Right atrium auricular region (tissue), 2 donors: ENCODE results near the gene EMC7. TPM values are rescaled to one million over a fixed set of nuclear protein-coding genes. Genes with fewer than 3 reads are reported as not detected.

ENCODE experiments used
- DNase-seq: peaks from one replicate; pipeline ENCODE4 v3.0.0-alpha.2; 2019; ENCODE audit warnings: low spot score
- H3K27ac ChIP-seq, 2 donors: fragments of 200-600 bp; sonication (generic); 1 replicate in 1 of 2; 2 replicates in 1 of 2; pipeline ENCODE4 v1.5.1; 2016 to 2019
- H3K27me3 ChIP-seq, 2 donors: fragments of 200-600 bp; sonication (generic); one replicate each; pipeline versions ENCODE4 v1.5.1 to v1.6.0; 2017 to 2019
- H3K36me3 ChIP-seq: fragments of 200-600 bp; sonication (generic); one replicate; pipeline ENCODE4 v1.5.1; 2016
- H3K4me1 ChIP-seq, 2 donors: fragments of 200-600 bp; sonication (generic); one replicate each; pipeline versions ENCODE4 v1.5.1 to v1.6.0; 2017 to 2019
- H3K4me3 ChIP-seq, 2 donors: fragments of 200-600 bp; sonication (generic); 1 replicate in 1 of 2; 2 replicates in 1 of 2; pipeline ENCODE4 v1.5.1; 2017 to 2019; ENCODE audit warnings: mild to moderate bottlenecking in 1 of 2, moderate library complexity in 1 of 2
- H3K9me3 ChIP-seq, 2 donors: fragments of 200-600 bp; sonication (generic); one replicate each; pipeline ENCODE4 v1.5.1; 2019
- total RNA-seq, 2 donors: library from RNA; depleted of rRNA; stranded (reverse); fragments of >200 nt; gene quantifications; one replicate each; pipeline ENCODE4 v1.1.0, GENCODE V29; 2016
- TF ChIP-seq, protein P1 (sequence below), 2 donors: fragments of 200-600 bp; sonication (generic); IDR thresholded peaks; one replicate each; pipeline ENCODE4 v1.5.1; 2019; ENCODE audit warnings: antibody characterized with exemption in 2 of 2

EMC7 gene
- total RNA-seq: 10 to 100 TPM; 47.5 to 50.1 TPM

DNA sequence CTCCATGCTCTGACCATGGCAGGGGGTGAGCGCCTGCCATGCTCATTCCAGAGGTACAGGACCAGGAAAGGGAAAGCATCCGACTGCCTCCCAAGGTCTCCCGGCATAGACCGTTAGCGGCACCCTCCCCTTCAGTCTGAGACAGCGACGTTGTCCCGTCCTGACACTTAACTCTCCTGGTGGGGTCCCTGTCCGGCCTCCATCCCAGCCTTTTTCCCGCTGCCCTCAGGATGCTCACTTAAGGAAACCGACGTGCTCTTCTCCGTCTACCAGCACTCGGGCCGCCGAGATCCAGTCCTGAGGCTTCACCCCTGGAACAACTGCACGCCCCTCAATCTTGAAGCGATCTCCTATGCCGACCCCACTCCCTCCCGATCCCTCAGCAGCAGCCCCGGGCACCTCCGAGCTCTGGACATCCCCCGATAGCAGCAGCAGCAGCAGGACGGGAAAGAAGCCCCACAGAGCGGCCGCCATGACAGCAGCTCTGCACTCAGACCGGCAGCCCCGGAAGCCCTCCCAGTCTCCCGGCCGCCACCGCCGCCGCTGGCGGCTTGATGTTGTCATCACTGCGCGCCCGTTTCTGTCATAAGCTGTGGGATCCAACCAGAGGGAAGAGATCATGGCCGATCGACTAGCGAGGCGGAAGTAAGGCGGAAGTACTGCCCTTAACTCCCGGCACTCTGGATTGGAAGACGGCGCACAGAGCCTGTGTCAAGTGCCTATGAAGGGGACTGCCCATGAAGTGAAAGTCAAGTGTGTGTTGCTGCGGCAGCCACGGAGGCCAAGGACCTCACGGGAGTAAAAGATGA, at the start of gene EMC7, which contains the start of gene PGBD4:
EMC7 (minus strand) TSS at position 497 of the 809 bp plus-strand sequence; CDS start at position 474, 23 bp downstream.
PGBD4 (plus strand) TSS at position 718 of the 809 bp plus-strand sequence. CDS start 449 bp downstream, outside the sequence.
- Histone ChIP-seq H3K4me1 (peaks cover 0 to 26% of the 10 kb centered on the region in 2 donors), H3K27ac (peak within 1 kb of the TSS; percentile 80 to 85), H3K9me3 (no peaks in the 10 kb centered on the region), H3K36me3 (no peaks in the 10 kb centered on the region), H3K4me3 (peak within 1 kb of the TSS; percentile 79 to 86), H3K27me3 (no peaks in the 10 kb centered on the region)
- DNase-seq: peak; percentile 99
- TF ChIP-seq, protein P1, sequence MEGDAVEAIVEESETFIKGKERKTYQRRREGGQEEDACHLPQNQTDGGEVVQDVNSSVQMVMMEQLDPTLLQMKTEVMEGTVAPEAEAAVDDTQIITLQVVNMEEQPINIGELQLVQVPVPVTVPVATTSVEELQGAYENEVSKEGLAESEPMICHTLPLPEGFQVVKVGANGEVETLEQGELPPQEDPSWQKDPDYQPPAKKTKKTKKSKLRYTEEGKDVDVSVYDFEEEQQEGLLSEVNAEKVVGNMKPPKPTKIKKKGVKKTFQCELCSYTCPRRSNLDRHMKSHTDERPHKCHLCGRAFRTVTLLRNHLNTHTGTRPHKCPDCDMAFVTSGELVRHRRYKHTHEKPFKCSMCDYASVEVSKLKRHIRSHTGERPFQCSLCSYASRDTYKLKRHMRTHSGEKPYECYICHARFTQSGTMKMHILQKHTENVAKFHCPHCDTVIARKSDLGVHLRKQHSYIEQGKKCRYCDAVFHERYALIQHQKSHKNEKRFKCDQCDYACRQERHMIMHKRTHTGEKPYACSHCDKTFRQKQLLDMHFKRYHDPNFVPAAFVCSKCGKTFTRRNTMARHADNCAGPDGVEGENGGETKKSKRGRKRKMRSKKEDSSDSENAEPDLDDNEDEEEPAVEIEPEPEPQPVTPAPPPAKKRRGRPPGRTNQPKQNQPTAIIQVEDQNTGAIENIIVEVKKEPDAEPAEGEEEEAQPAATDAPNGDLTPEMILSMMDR (IDR thresholded peaks at IDR 0.05): no peak

DNA sequence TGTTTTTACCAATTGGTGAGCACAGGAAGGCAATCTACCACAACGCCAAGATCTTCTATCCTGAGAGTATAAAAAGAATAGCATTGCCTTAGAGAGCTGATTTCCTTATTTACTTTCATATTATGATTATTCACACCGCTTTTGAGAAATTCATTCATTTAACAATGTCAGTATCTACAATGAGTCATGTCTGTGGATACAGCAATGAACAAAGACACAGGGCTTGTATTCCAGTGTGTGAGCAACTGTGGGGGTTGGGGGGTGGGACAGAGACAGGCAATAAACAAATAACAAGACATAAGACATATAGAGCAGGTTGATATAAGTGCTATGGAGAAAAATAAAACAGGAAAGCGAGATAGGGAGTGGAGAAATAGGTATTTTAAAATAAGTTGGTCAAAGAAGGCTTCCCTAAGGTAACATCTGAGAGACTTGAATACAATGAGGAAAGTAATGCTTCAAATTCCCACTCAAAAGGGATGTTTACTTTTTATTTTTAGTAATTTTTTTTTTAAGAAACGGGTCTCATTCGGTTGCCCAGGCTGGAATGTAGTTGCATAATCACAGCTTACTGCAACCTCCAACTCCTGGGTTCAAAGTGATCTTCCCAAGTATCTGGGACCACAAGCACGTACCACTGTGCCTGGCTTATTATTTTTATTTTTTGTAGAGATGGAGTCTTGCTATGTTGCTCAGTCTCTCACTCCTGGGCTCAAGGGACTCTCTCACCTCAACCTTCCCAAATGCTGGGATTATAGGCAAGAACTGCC, 45.9 kb upstream of the EMC7 start:
- H3K36me3 ChIP-seq: peaks cover 50% of the 10 kb centered on the region
- no peaks in the 10 kb centered on the region for H3K9me3 ChIP-seq
- TF ChIP-seq, protein P1 (IDR thresholded peaks at IDR 0.05): no peak
- H3K4me3 ChIP-seq: no peak overlapping the region
- no peaks in the 10 kb centered on the region for H3K27me3 ChIP-seq
- DNase-seq: no peak
- H3K4me1 ChIP-seq: no peaks in the 10 kb centered on the region
- no peak overlapping the region for H3K27ac ChIP-seq

GRCh38 chr15:34133511-34133910, 31.8 kb upstream of the EMC7 start:
- DNase-seq: no peak
- Histone ChIP-seq H3K36me3 (no peaks in the 10 kb centered on the region), H3K4me1 (no peaks in the 10 kb centered on the region), H3K4me3 (no peak overlapping the region), H3K27me3 (no peaks in the 10 kb centered on the region), H3K27ac (no peak overlapping the region), H3K9me3 (no peaks in the 10 kb centered on the region)
- TF ChIP-seq, protein P1 (IDR thresholded peaks at IDR 0.05): no peak

GRCh38 chr15:34132881-34133280, 31.2 kb upstream of the EMC7 start:
- no peaks in the 10 kb centered on the region for H3K4me1 ChIP-seq
- H3K4me3 ChIP-seq: no peak overlapping the region
- no peaks in the 10 kb centered on the region for H3K27me3 ChIP-seq
- TF ChIP-seq, protein P1 (IDR thresholded peaks at IDR 0.05): no peak
- no peak for DNase-seq
- no peak overlapping the region for H3K27ac ChIP-seq
- no peaks in the 10 kb centered on the region for H3K36me3 ChIP-seq
- no peaks in the 10 kb centered on the region for H3K9me3 ChIP-seq

DNA sequence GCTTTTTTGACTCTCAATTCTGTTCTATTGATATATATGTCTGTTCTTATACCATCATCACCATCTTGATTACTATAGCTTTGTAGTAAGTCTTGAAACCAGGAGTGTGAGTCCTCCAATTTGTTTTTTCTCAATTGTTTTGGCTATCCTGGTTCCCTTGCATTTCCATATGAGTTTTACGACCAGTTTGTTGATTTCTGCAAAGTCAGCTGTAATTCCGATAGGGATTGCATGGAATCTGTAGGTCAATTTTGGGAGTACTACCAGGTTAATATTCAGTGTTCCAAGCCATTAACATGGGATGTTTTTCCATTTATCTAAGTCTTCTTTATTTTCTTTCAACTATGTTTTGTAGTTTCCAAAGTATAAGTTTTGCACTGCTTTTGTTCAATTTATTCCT, 27.2 kb upstream of the EMC7 start:
- DNase-seq: no peak
- H3K9me3 ChIP-seq: no peaks in the 10 kb centered on the region
- no peak overlapping the region for H3K27ac ChIP-seq
- no peaks in the 10 kb centered on the region for H3K4me1 ChIP-seq
- no peaks in the 10 kb centered on the region for H3K36me3 ChIP-seq
- H3K4me3 ChIP-seq: no peak overlapping the region
- no peaks in the 10 kb centered on the region for H3K27me3 ChIP-seq
- TF ChIP-seq, protein P1 (IDR thresholded peaks at IDR 0.05): no peak
